WTC11 (cell line): ENCODE data around the gene RAB4A.

Source experiments
- CTCF ChIP-seq: fragments of 200-600 bp; IDR thresholded peaks from 2 replicates; pipeline ENCODE4 v1.8.0; 2022; ENCODE audit warnings: antibody characterized with exemption
- IRF1 ChIP-seq: sonication (generic); formaldehyde crosslinking; IDR thresholded peaks from 2 replicates; pipeline ENCODE4 v1.8.0; 2023; ENCODE audit warnings: missing genetic modification reagents

GRCh38 chr1:229222081-229222480 lies 48.8 kb upstream of the RAB4A start:
- TF ChIP-seq CTCF (no peak), IRF1 (CRISPR knock-in tag) (no peak)
